Measurements from ENCODE around the gene SMIM33.
A peak's percentile ranks its signal among the peaks of the same experiment; 100 is the strongest.
"Not testable (repeated sequence)": the region's sequence is repeated elsewhere in the genome, so short reads cannot be mapped to it uniquely, and the experiment has no call there.

The SMIM33 gene

GRCh38 chr5:139430015-139430414 lies 40.8 kb upstream of the SMIM33 start:
- no peak overlapping the region for H3K9ac ChIP-seq
- H3K4me3 ChIP-seq (ENCODE audit: low read depth, low read length), result no peak overlapping the region
- no peaks in the 10 kb centered on the region for H3K79me2 ChIP-seq
- H3K9me3 ChIP-seq (ENCODE audit: control insufficient read depth, low read length), result no peaks in the 10 kb centered on the region
- no peaks in the 10 kb centered on the region for H3K27me3 ChIP-seq (ENCODE audit: control insufficient read depth, insufficient read depth, low read length)
- H3K4me1 ChIP-seq, result no peaks in the 10 kb centered on the region
- H3K27ac ChIP-seq, result no peak overlapping the region
- H3K36me3 ChIP-seq (ENCODE audit: control insufficient read depth, insufficient read depth, low read length), result no peaks in the 10 kb centered on the region
- no peak overlapping the region for H3K4me2 ChIP-seq (ENCODE audit: low read length)
- H2AFZ ChIP-seq, result no peak overlapping the region
- TF ChIP-seq, protein P1, sequence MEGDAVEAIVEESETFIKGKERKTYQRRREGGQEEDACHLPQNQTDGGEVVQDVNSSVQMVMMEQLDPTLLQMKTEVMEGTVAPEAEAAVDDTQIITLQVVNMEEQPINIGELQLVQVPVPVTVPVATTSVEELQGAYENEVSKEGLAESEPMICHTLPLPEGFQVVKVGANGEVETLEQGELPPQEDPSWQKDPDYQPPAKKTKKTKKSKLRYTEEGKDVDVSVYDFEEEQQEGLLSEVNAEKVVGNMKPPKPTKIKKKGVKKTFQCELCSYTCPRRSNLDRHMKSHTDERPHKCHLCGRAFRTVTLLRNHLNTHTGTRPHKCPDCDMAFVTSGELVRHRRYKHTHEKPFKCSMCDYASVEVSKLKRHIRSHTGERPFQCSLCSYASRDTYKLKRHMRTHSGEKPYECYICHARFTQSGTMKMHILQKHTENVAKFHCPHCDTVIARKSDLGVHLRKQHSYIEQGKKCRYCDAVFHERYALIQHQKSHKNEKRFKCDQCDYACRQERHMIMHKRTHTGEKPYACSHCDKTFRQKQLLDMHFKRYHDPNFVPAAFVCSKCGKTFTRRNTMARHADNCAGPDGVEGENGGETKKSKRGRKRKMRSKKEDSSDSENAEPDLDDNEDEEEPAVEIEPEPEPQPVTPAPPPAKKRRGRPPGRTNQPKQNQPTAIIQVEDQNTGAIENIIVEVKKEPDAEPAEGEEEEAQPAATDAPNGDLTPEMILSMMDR (IDR thresholded peaks at IDR 0.05), result no peak

GRCh38 chr5:139431706-139432105 lies 39.1 kb upstream of the SMIM33 start:
- no peak overlapping the region for H2AFZ ChIP-seq
- H3K27ac ChIP-seq, result no peak overlapping the region
- H3K9ac ChIP-seq, result no peak overlapping the region
- no peaks in the 10 kb centered on the region for H3K27me3 ChIP-seq (ENCODE audit: control insufficient read depth, insufficient read depth, low read length)
- TF ChIP-seq, protein P1 (IDR thresholded peaks at IDR 0.05), result no peak
- H3K36me3 ChIP-seq (ENCODE audit: control insufficient read depth, insufficient read depth, low read length), result no peaks in the 10 kb centered on the region
- no peaks in the 10 kb centered on the region for H3K9me3 ChIP-seq (ENCODE audit: control insufficient read depth, low read length)
- H3K4me1 ChIP-seq, result no peaks in the 10 kb centered on the region
- H3K4me3 ChIP-seq (ENCODE audit: low read depth, low read length), result no peak overlapping the region
- H3K79me2 ChIP-seq, result no peaks in the 10 kb centered on the region
- H3K4me2 ChIP-seq (ENCODE audit: low read length), result no peak overlapping the region

DNA sequence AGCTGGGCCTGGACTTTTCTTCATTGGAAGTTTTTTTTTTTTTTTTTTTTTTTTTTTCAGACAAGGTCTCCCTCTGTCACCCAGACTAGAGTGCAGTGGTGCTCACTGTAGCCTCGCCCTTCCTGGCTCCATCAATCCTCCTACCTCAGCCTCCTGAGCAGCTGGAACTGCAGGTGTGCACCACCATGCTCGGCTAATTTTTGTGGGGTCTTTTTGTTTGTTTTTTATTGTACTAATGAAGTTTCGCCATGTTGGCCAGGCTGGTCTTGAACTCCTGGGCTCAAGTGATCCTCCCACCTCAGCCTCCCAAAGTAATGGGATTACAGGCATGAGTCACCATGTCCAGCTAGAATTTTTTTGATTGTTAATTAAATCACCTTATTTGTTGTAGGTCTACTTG lies 35.1 kb upstream of the SMIM33 start:
- peaks cover 7% of the 10 kb centered on the region for H3K4me1 ChIP-seq
- TF ChIP-seq, protein P1 (IDR thresholded peaks at IDR 0.05), result no peak
- no peak overlapping the region for H3K4me2 ChIP-seq (ENCODE audit: low read length)
- no peak overlapping the region for H3K27ac ChIP-seq
- no peak overlapping the region for H3K4me3 ChIP-seq (ENCODE audit: low read depth, low read length)
- H3K9me3 ChIP-seq (ENCODE audit: control insufficient read depth, low read length), result no peaks in the 10 kb centered on the region
- no peak overlapping the region for H3K9ac ChIP-seq
- no peaks in the 10 kb centered on the region for H3K36me3 ChIP-seq (ENCODE audit: control insufficient read depth, insufficient read depth, low read length)
- H3K27me3 ChIP-seq (ENCODE audit: control insufficient read depth, insufficient read depth, low read length), result no peaks in the 10 kb centered on the region
- no peaks in the 10 kb centered on the region for H3K79me2 ChIP-seq
- no peak overlapping the region for H2AFZ ChIP-seq

- no peaks in the 10 kb centered on the region for H3K9me3 ChIP-seq (ENCODE audit: control insufficient read depth, low read length)
- peak overlapping the region; percentile 100 for H3K4me3 ChIP-seq (ENCODE audit: low read depth, low read length)
- H2AFZ ChIP-seq, result peak overlapping the region; percentile 99
- H3K36me3 ChIP-seq (ENCODE audit: control insufficient read depth, insufficient read depth, low read length), result no peaks in the 10 kb centered on the region
- peak overlapping the region; percentile 100 for H3K4me2 ChIP-seq (ENCODE audit: low read length)
- peaks cover 7% of the 10 kb centered on the region for H3K4me1 ChIP-seq
- H3K27ac ChIP-seq, result peak overlapping the region; percentile 48
- H3K79me2 ChIP-seq, result no peaks in the 10 kb centered on the region
- TF ChIP-seq, protein P1 (IDR thresholded peaks at IDR 0.05), result no peak
- H3K9ac ChIP-seq, result no peak overlapping the region
- H3K27me3 ChIP-seq (ENCODE audit: control insufficient read depth, insufficient read depth, low read length), result no peaks in the 10 kb centered on the region
Observed at GRCh38 chr5:139438707-139439012, 32.1 kb upstream of the SMIM33 start.

DNA sequence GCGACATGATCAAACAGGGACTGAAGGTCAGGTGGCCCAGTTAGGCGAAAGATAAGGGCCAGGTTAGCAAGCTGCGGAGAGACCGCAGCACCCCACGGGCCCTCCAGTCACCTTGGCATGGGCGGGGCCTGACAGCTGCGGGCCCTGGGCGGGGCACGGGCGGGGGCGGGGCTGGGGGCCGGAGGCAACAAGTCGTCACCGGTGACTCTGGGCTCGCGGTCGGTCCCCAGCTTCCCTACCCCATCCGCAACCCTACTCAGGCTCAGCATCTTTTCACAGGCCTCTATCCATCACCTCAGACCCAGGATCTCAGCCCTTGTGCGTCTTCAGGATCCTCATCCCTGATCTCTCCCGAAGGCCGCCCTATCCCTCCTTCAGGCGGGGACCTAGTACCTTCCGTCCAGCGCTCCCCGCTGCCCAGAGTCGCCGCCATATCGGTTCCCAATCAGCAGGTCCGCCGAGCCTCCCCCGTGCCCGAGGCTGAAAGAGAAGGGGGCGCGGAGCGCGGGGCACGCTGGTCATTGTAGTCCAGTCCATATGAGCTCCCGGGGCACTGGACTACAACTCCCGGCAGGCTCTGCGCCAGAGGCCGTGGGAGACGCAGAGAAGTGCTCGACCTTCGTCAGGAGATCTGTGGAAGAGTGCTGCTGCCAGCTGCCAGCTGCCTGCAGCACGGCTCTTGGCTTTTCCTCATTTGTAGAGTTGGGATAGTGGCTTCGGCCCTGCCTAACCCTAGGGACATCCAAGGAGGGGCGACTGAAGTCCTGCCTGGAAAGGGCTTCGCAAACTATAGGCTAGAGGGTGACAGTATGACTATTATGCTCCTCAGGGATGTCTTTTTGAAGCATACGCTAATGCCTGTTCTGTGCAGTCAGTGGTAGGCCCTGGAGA lies 31.5 kb upstream of the SMIM33 start, which contains the start of gene DNAJC18:
DNAJC18 (minus strand) TSS at position 513 of the 891 bp plus-strand sequence; CDS start at position 433, 80 bp downstream.
- H3K9ac ChIP-seq, result no peak within 1 kb of the TSS
- peak within 1 kb of the TSS; percentile 100 for H3K4me2 ChIP-seq (ENCODE audit: low read length)
- no peaks in the 10 kb centered on the region for H3K27me3 ChIP-seq (ENCODE audit: control insufficient read depth, insufficient read depth, low read length)
- H3K4me3 ChIP-seq (ENCODE audit: low read depth, low read length), result peak within 1 kb of the TSS; percentile 100
- peak within 1 kb of the TSS; percentile 99 for H2AFZ ChIP-seq
- H3K79me2 ChIP-seq, result no peaks in the 10 kb centered on the region
- H3K27ac ChIP-seq, result peak within 1 kb of the TSS; percentile 83
- no peaks in the 10 kb centered on the region for H3K9me3 ChIP-seq (ENCODE audit: control insufficient read depth, low read length)
- peaks cover 7% of the 10 kb centered on the region for H3K4me1 ChIP-seq
- H3K36me3 ChIP-seq (ENCODE audit: control insufficient read depth, insufficient read depth, low read length), result no peaks in the 10 kb centered on the region
- TF ChIP-seq, protein P1 (IDR thresholded peaks at IDR 0.05), result peak; percentile 6

DNA sequence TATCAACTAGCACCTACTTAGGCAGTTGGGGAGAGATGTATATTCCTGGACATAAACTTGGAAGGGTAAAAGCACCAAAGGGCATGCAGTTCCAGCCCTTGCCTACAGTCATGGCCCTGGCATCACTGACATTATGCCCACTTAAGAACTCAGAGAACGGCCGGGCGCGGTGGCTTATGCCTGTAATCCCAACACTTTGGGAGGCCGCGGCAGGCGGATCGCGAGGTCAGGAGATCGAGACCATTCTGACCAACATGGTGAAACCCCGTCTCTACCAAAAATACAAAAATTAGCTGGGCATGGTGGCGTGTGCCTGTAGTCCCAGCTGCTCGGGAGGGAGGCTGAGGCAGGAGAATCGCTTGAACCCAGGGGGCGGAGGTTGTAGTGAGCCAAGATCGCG lies 30.4 kb upstream of the SMIM33 start:
- not testable (repeated sequence) for H3K27ac ChIP-seq

More for the DNA sequence above, 30.4 kb upstream of the SMIM33 start:
- H3K4me1 ChIP-seq; H3K4me2 ChIP-seq (ENCODE audit: low read length); H3K79me2 ChIP-seq; H3K9me3 ChIP-seq (ENCODE audit: control insufficient read depth, low read length); H3K36me3 ChIP-seq (ENCODE audit: control insufficient read depth, insufficient read depth, low read length); H3K27me3 ChIP-seq (ENCODE audit: control insufficient read depth, insufficient read depth, low read length); H2AFZ ChIP-seq; H3K4me3 ChIP-seq (ENCODE audit: low read depth, low read length); H3K9ac ChIP-seq: not testable (repeated sequence)

Data from parathyroid adenoma (tissue), 2 donors.